Fibroblast of pulmonary artery (primary cell): ENCODE results near the gene P3H4.
A peak's percentile ranks its signal among the peaks of the same experiment; 100 is the strongest.

ENCODE experiments used
- DNase-seq: peaks from one replicate; pipeline ENCODE4 v3.0.0-alpha.2; 2010; ENCODE audit warnings: low read depth
- H3K4me3 ChIP-seq: replicated peaks from 2 replicates; pipeline ENCODE4 v1.5.1; 2011; ENCODE audit warnings: low read depth, mild to moderate bottlenecking, control low read depth, low read length, moderate library complexity
- TF ChIP-seq, protein P1 (sequence below): IDR thresholded peaks from 2 replicates; pipeline ENCODE4 v1.5.1; 2011; ENCODE audit warnings: mild to moderate bottlenecking, control low read depth, low read length, inconsistent platforms; ENCODE audit errors: missing control alignments

P3H4 gene

DNA sequence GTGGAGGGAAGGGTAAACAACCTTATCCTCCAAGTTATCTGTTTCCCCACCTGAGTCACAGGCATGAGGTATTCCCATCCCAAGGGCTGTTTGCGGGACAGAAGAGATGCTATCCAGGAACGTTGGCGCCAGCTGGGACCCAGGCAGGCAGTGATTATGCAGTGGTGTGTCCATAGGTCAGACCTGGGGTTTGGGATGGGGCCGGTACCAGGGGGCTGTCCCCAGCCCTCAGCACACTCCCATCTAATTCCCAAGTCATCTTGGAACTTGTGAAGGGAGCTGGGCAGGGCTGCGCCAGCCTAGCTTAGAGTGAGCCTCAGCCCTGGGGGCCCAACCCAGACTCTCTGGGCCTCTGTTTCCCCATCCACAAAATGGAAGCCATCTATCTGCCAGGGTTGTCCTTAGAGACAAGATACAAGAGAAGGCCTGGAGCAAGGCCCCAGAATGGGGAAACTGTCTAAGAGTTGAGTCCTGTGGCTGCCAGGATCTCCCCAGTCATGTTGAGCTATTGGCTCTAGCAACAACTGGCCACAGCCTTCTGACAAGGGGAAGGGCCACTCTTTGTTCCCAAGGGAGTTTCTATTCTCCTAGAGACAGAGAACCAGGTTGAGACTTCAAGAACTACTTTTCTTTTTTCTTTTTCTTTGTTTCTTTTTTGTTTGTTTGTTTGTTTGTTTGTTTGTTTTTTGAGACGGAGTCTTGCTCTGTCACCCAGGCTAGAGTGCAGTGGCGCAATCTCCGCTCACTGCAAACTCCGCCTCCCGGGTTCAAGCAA lies 15.4 kb downstream of the P3H4 start:
- no peak for DNase-seq
- TF ChIP-seq, protein P1, sequence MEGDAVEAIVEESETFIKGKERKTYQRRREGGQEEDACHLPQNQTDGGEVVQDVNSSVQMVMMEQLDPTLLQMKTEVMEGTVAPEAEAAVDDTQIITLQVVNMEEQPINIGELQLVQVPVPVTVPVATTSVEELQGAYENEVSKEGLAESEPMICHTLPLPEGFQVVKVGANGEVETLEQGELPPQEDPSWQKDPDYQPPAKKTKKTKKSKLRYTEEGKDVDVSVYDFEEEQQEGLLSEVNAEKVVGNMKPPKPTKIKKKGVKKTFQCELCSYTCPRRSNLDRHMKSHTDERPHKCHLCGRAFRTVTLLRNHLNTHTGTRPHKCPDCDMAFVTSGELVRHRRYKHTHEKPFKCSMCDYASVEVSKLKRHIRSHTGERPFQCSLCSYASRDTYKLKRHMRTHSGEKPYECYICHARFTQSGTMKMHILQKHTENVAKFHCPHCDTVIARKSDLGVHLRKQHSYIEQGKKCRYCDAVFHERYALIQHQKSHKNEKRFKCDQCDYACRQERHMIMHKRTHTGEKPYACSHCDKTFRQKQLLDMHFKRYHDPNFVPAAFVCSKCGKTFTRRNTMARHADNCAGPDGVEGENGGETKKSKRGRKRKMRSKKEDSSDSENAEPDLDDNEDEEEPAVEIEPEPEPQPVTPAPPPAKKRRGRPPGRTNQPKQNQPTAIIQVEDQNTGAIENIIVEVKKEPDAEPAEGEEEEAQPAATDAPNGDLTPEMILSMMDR, result no peak

DNA sequence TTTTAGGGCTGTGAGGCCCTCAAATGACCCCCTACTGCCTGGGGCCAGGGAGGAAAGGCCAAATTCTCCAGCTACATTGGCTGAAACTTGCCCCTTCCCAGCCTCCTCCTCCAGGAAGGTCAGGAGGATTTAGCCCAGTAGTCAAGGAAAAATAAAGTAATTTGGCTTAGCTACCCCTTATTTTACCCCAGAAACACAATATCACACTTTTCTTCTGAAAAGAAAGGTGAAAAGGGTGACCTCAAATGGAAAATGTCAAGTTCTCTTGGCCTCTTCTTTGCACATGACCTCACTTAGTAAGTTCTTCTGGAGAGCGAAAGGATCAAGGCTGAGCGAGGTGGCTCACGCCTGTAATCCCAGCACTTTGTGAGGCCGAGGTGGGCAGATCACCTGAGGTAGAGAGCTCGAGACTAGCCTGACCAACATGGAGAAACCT lies 17.2 kb downstream of the P3H4 start:
- DNase-seq, result no peak
- H3K4me3 ChIP-seq, result no peak overlapping the region
- TF ChIP-seq, protein P1, result no peak

More for the DNA sequence above, 15.4 kb downstream of the P3H4 start:
- H3K4me3 ChIP-seq, result no peak overlapping the region

DNA sequence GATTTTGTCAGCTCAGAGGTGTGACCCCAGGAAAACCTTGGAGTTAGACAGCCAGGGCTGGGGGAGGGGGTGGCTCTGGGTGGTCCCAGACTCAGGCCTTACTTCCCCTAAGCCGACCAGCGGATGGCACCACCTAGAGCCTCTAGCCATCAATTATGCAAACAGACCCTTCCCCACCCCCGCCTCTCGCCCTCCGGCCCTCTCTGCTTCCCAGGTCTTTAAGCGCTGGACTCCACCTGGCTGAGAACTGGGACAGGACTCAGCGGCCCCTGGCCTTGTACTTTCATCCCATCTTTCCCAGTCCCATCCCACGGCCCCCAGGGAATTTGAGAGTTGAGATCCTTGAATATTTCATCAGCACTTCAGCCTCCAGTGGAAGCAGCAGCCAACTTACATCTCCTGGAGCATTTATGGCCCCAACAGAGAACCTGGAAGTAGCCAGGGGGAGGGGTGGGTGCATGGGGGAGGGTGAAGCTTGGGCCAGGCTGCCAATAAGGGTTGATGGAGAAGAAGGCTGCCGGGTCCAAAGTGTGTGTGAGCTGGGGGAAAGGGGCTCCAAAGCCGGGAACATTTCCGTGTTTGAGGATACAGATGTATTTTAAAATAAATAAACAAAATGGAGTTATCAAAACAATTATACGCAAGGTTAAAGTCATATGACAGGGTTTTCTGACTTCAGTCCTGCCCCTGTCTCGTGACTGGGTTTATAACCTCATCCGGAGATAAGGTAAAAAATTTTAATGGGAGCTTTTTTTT lies 17.8 kb downstream of the P3H4 start:
- H3K4me3 ChIP-seq, result no peak overlapping the region
- TF ChIP-seq, protein P1, result no peak
- DNase-seq, result peak; percentile 48

DNA sequence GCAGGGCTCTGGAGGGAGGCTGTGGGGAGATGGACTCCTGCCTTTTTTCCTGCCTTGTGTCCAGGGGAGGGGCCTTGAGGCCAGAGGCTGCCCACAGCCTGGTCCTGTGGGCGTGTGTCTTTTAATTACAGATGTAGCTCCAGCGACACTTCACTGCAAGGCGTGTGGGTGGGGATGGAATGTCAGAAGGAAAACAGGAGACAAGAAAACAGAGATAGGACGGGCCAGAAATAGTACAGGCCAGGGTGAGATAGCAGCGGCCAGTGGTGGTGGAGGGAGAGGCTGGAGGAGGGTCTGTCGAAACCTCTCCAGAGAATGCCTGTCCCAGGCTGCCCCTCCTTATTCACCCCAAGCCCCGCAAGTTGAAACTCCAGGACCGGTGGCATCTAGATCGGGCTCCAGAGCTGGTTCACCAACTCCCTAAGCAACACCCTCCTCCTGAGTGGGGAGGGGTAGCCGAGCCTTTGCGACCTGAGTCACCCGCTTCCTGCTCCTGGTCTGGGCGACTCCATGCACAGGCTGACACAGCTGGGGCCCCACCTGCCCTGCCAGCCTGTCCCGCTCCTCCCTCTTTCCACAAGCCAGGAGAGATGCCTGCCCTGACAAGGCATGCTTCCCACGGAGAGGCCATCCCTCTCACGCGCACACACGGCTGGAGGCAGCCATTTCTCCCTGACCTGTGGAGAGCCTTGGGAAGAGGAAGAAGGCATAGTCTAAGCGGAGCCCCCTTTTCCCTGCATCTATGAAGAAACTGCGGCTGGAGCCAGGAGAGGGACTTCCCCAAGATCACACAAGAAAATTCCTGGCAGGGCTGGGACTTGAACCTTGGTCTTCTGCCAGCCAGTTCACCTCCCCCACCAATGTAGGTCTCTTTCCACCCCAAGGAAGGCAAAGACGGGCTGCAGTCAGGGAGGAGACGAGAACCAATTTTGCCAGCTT lies 18.6 kb downstream of the P3H4 start:
- no peak overlapping the region for H3K4me3 ChIP-seq
- TF ChIP-seq, protein P1, result no peak
- DNase-seq, result peak; percentile 87

DNA sequence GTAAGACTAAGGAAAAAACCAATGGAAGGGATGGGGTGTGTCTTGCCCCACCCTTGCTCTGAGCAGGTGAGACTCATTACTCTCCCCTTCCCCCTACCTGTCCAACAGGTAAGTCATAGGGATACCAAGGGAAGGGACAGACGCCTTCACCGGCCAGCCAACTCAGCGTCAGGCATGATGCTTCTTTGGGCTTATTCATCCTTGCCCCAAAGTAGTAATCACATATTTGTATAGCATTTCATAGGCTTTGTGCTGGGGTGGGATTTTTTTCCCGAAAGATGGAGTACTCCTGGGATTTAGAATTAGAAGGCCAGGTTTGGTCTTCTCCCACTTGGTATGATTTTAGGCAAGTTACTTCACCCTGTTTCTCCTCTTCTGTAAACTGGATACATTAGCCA lies 24.7 kb downstream of the P3H4 start:
- TF ChIP-seq, protein P1, result no peak
- no peak overlapping the region for H3K4me3 ChIP-seq
- no peak for DNase-seq

DNA sequence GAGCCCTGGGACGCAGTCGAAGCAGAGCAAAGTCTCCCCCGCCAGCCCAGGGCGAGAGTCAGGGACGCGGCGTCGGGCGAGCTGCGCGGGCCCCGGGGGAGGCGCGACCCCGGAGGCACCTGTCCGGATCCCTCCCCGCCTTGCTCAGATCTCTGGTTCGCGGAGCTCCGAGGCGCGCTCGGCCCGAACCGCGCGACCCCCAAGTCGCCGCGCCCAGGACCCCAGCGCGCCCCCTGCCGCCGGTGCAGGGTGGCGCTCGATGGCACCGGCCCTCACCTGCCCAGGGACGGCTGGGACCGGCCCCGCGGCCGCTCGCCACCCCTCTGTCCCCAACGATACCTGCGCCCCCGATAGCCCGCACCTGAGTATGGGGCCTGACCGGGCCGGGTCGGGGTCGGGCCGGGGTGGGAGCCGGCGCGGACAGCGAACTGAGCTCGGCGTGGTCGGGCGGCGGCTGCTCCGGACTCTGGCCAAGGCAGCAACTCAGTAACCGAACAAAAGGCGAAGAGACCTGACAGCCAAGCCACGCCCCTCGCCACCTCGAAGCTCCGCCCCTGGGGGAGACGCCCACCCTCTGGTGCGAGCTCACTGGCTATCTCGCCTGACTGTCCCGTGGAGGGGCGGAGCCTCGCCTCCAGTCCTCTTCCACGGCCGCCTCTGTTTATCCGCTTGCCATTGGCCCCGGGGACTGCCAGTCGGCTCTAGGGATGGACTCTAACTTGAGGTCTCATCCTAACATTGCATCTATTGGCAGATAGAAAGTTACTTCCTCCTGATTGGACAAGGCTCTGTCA lies 25.3 kb downstream of the P3H4 start, which contains the start of gene JUP:
Gene JUP (minus strand): TSS at position 485 of the 794 bp plus-strand sequence. CDS start 14,857 bp downstream, outside the sequence.
- peak within 1 kb of the TSS; percentile 75 for H3K4me3 ChIP-seq
- DNase-seq, result peak; percentile 99
- TF ChIP-seq, protein P1, result no peak
